Suprapubic skin (tissue), 4 donors: Measurements from ENCODE around the gene REC114. TPM values are rescaled to one million over a fixed set of nuclear protein-coding genes. Genes with fewer than 3 reads are reported as not detected.
"Not testable (repeated sequence)": the region's sequence is repeated elsewhere in the genome, so short reads cannot be mapped to it uniquely, and the experiment has no call there.

Experiments used
- DNase-seq, 2 donors: peaks; one replicate each; pipeline ENCODE4 v3.0.0-alpha.2; 2019; ENCODE audit warnings: low spot score in 2 of 2
- H3K27ac ChIP-seq: fragments of 200-600 bp; sonication (generic); one replicate; pipeline ENCODE4 v1.5.1; 2019
- H3K27me3 ChIP-seq: fragments of 200-600 bp; sonication (generic); one replicate; pipeline ENCODE4 v1.5.1; 2019
- H3K36me3 ChIP-seq: fragments of 200-600 bp; sonication (generic); one replicate; pipeline ENCODE4 v1.5.1; 2019
- H3K4me1 ChIP-seq: fragments of 200-600 bp; sonication (generic); one replicate; pipeline ENCODE4 v1.5.1; 2019
- H3K4me3 ChIP-seq: fragments of 200-600 bp; sonication (generic); one replicate; pipeline ENCODE4 v1.5.1; 2019; ENCODE audit warnings: mild to moderate bottlenecking
- H3K9me3 ChIP-seq: fragments of 200-600 bp; sonication (generic); one replicate; pipeline ENCODE4 v1.5.1; 2019
- EP300 ChIP-seq: sonication (generic); formaldehyde crosslinking; IDR thresholded peaks from one replicate; pipeline ENCODE4 v1.6.1; 2017; ENCODE audit warnings: antibody characterized with exemption
- POLR2A ChIP-seq, 2 donors: fragments of 450-650 bp; IDR thresholded peaks; one replicate each; pipeline ENCODE4 v1.6.1; 2017; ENCODE audit warnings: antibody characterized with exemption in 2 of 2, mild to moderate bottlenecking in 2 of 2, moderate library complexity in 2 of 2
- POLR2AphosphoS5 ChIP-seq, 3 donors: sonication (generic); formaldehyde crosslinking; IDR thresholded peaks; one replicate each; pipeline ENCODE4 v1.6.1; 2017; ENCODE audit warnings: antibody characterized with exemption in 3 of 3
- WGBS: methylation state at CpG from one replicate; pipeline ENCODE4 v1.1.5; 2018; 5-methylcytosine and 5-hydroxymethylcytosine counted together
- total RNA-seq, 4 donors: library from RNA; depleted of rRNA; stranded (reverse); fragments of >200 nt; gene quantifications; one replicate each; pipeline ENCODE4 v1.1.0, GENCODE V29; 2016
- TF ChIP-seq, protein P1 (sequence below), 2 donors: fragments of 200-600 bp in 1 of 2; fragments of 450-650 bp in 1 of 2; sonication (generic) in 1 of 2; IDR thresholded peaks; one replicate each; pipeline ENCODE4 v1.5.1; 2016 to 2019; ENCODE audit warnings: antibody characterized with exemption in 2 of 2, mild to moderate bottlenecking in 1 of 2, moderate library complexity in 1 of 2

REC114 gene
- total RNA-seq, 4 donors from 2014 or later: not detected

DNA sequence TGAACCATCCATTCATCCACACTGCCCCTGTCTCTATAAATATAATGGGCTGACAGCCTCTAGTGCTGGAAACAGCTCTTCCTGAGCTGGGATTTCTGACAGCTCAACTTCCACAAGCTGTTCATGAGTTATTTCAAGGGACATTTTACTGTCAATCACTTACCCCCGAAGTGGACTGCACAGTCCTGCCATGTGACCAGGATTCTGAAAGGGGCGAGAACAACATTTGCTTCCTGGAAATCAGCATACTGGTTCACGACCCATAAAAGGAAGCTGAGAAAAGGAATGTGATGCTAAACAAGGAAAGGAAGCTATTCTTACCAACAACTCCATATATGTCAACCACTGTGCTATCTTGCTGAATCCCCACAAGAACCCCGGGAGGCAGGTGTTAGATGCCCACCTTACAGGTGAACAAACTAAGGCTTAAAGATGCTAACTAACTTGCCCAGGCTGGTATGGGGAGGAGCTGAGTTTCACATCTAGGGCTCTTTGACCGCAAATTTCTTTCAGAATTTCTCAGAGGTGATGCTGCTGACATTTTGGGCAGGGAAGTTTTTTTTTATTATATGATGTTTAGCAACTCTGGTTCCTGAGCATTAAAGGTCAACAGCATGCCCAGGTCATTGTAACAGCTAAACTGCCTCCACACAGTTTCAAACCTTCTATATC lies 16.5 kb upstream of the REC114 start:
- no peak for TF ChIP-seq POLR2AphosphoS5 (IDR thresholded peaks at IDR 0.05)
- TF ChIP-seq, protein P1, sequence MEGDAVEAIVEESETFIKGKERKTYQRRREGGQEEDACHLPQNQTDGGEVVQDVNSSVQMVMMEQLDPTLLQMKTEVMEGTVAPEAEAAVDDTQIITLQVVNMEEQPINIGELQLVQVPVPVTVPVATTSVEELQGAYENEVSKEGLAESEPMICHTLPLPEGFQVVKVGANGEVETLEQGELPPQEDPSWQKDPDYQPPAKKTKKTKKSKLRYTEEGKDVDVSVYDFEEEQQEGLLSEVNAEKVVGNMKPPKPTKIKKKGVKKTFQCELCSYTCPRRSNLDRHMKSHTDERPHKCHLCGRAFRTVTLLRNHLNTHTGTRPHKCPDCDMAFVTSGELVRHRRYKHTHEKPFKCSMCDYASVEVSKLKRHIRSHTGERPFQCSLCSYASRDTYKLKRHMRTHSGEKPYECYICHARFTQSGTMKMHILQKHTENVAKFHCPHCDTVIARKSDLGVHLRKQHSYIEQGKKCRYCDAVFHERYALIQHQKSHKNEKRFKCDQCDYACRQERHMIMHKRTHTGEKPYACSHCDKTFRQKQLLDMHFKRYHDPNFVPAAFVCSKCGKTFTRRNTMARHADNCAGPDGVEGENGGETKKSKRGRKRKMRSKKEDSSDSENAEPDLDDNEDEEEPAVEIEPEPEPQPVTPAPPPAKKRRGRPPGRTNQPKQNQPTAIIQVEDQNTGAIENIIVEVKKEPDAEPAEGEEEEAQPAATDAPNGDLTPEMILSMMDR (IDR thresholded peaks at IDR 0.05): no peak
- TF ChIP-seq EP300: no peak
- TF ChIP-seq POLR2A (IDR thresholded peaks at IDR 0.05): no peak
- no peaks in the 10 kb centered on the region for H3K9me3 ChIP-seq
- H3K4me3 ChIP-seq: no peak overlapping the region
- no peak for DNase-seq
- H3K27ac ChIP-seq: no peak overlapping the region
- H3K36me3 ChIP-seq: no peaks in the 10 kb centered on the region
- 49% methylated on average over 5 of the region's 5 CpGs for WGBS
- H3K4me1 ChIP-seq: no peaks in the 10 kb centered on the region
- peaks cover 20% of the 10 kb centered on the region for H3K27me3 ChIP-seq

DNA sequence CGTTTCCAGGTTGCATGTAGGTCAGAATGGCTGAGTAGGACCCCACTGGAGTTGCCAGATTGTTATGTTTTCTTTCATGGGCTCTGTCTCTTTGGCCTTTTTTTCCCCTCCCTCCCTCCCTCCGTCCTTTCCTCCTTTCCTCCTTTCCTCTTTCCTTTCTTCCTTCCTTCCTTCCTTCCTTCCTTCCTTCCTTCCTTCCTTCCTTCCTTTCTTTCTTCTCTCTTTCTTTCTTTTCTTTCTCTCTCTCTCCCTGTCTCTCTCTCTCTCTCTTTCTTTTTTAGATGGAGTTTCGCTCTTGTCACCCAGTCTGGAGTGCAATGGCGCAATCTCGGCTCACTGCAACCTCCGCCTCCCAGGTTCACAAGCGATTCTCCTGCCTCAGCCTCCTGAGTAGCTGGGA lies 11.6 kb upstream of the REC114 start:
- not testable (repeated sequence) for H3K4me1 ChIP-seq, DNase-seq, H3K4me3 ChIP-seq, H3K36me3 ChIP-seq, H3K27ac ChIP-seq, H3K27me3 ChIP-seq, H3K9me3 ChIP-seq
- WGBS: 93% methylated on average over 7 of the region's 7 CpGs

DNA sequence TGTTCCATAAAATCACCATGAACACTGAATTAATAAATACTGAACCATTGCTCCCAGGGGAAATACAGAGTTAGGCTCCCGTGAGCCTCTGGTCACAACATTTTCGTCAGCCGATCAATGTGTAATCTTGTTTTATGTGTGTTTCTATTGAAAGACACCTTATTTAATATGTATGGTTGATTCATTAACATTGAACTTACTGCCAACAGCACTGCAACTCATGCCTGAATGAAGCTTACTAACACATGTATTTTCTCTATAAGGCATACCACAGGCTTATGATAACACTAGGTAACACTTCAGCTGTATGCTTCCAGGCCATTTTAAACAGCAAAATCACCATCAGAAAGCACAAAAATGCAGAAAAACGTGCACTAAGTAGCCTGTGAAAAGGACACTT lies 9.1 kb upstream of the REC114 start:
- peaks cover 19% of the 10 kb centered on the region for H3K27me3 ChIP-seq
- no peaks in the 10 kb centered on the region for H3K9me3 ChIP-seq
- WGBS: 84% methylated on average over 4 of the region's 4 CpGs
- H3K36me3 ChIP-seq: no peaks in the 10 kb centered on the region
- H3K4me1 ChIP-seq: no peaks in the 10 kb centered on the region
- H3K27ac ChIP-seq: no peak overlapping the region
- TF ChIP-seq POLR2AphosphoS5 (IDR thresholded peaks at IDR 0.05): no peak
- no peak for TF ChIP-seq EP300
- TF ChIP-seq POLR2A (IDR thresholded peaks at IDR 0.05): no peak
- TF ChIP-seq, protein P1 (IDR thresholded peaks at IDR 0.05): no peak
- DNase-seq: no peak
- no peak overlapping the region for H3K4me3 ChIP-seq

DNA sequence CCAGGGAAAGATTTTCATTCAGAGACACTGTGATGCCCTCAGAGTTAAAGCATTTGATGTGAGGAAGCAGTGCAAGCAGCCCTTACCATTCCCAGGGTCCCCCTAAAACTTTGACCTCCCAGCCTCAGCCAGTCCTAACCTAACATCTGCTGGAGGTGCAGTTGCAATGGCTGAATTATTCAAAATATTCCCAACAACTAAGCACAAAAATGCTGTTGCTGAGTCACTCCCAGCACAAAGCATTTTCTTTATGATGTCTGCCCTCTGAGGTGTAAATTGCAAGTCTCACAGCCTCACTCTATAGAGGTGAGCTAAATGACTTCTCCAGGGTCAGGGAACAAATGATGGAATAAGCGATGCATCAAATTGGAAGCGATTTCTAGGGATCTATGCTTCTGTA lies 6.4 kb upstream of the REC114 start:
- H3K27me3 ChIP-seq: peaks cover 28% of the 10 kb centered on the region
- H3K9me3 ChIP-seq: no peaks in the 10 kb centered on the region
- TF ChIP-seq EP300: no peak
- TF ChIP-seq, protein P1 (IDR thresholded peaks at IDR 0.05): no peak
- no peak for TF ChIP-seq POLR2AphosphoS5 (IDR thresholded peaks at IDR 0.05)
- no peak for TF ChIP-seq POLR2A (IDR thresholded peaks at IDR 0.05)
- DNase-seq: no peak
- no peak overlapping the region for H3K4me3 ChIP-seq
- 62% methylated on average over 2 of the region's 2 CpGs for WGBS
- H3K4me1 ChIP-seq: no peaks in the 10 kb centered on the region
- no peaks in the 10 kb centered on the region for H3K36me3 ChIP-seq
- H3K27ac ChIP-seq: no peak overlapping the region

DNA sequence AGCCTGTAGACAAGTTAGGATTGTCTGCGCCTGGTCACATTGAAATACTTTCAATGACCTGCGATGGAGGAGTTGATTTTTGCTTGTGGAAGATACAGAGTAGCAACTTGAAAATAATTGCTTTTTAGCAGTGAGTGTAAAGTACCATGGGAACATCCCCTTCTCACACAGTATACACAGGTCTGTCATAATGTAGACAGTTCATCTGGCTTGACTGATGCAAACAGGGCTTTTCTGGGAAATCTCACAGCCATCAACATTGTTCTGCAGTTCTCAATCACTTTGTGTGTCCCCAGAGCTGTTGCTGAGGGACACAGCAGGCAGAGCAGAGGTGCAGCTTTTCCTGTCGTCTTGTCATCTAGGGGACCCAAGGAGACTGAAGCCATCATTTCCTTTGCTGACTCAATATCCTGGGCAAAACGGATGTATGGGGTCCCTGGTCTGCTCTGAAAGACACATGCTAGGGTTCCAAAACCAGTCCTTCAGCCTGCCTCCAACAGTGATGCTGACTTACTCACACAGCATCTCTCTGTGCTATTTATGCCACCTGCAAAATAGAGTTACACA lies 5.3 kb upstream of the REC114 start:
- no peak overlapping the region for H3K4me3 ChIP-seq

More for the DNA sequence above, 5.3 kb upstream of the REC114 start:
- no peaks in the 10 kb centered on the region for H3K9me3 ChIP-seq
- 37% methylated on average over 4 of the region's 4 CpGs for WGBS
- DNase-seq: no peak
- H3K27ac ChIP-seq: no peak overlapping the region
- no peaks in the 10 kb centered on the region for H3K4me1 ChIP-seq
- TF ChIP-seq POLR2A (IDR thresholded peaks at IDR 0.05) (no peak), POLR2AphosphoS5 (IDR thresholded peaks at IDR 0.05) (no peak), EP300 (no peak)
- TF ChIP-seq, protein P1 (IDR thresholded peaks at IDR 0.05): no peak
- H3K27me3 ChIP-seq: peaks cover 28% of the 10 kb centered on the region
- H3K36me3 ChIP-seq: no peaks in the 10 kb centered on the region
